Measurements from ENCODE around the gene STK4.

Gene STK4

GRCh38 chr20:45121388-45121787, 155.1 kb downstream of the STK4 start:
- no peak overlapping the region for H3K27ac ChIP-seq (ENCODE audit: low read depth, low read length)
- no peaks in the 10 kb centered on the region for H3K4me1 ChIP-seq (ENCODE audit: control insufficient read depth, insufficient read depth, low read length)
- no peak overlapping the region for H3K4me3 ChIP-seq (ENCODE audit: low read length)
- H3K9ac ChIP-seq (ENCODE audit: low read length) = no peak overlapping the region
- no peaks in the 10 kb centered on the region for H3K27me3 ChIP-seq (ENCODE audit: control insufficient read depth, insufficient read depth, low read length)
- no peaks in the 10 kb centered on the region for H3K36me3 ChIP-seq (ENCODE audit: control insufficient read depth, insufficient read depth, low read length)

DNA sequence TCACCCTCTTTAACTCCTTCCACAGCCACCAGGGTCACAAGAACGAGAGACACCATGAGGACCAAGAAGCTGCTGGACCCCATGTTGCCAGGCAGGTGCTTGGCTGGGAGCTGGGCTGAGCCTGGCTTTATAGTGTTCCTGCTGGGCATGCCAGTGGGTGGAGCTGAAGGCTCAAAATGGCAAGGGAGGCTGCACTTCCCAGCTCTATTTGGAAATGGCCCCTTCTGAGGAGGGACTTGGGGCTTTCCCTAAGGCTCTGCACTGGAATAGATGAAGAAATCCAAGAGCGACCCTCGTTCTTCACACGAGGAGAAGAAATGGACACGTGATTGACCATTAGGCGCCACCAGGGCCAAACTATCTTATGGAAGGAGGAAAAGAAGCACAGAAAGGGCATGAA, 158.1 kb downstream of the STK4 start, which contains the start of gene WFDC12:
TSS of gene WFDC12 (minus strand) at position 101 of the 400 bp plus-strand sequence. CDS start at position 83, 18 bp downstream.
- no peaks in the 10 kb centered on the region for H3K27me3 ChIP-seq (ENCODE audit: control insufficient read depth, insufficient read depth, low read length)
- no peak within 1 kb of the TSS for H3K9ac ChIP-seq (ENCODE audit: low read length)
- no peaks in the 10 kb centered on the region for H3K4me1 ChIP-seq (ENCODE audit: control insufficient read depth, insufficient read depth, low read length)

DNA sequence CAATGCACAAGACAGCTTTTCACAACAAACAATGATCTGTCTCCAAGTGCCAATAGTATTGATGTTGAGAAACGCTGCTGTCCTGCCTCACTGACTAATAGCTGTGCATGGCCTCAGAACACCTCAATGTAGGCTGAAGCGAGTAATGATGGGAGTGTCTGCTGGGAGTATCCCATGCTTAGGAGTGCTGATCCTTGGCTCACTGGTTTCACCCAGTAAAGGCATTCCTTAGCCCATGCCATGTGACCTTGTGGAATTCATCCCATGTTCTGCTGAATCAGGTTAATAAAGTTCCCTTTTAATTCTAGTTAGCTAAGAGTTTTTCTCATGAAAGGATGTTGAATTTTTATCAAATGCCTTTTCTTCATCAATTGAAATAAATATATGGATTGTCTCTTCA, 161.8 kb downstream of the STK4 start:
- H3K4me1 ChIP-seq (ENCODE audit: control insufficient read depth, insufficient read depth, low read length) = no peaks in the 10 kb centered on the region
- H3K27ac ChIP-seq (ENCODE audit: low read depth, low read length) = no peak overlapping the region
- no peaks in the 10 kb centered on the region for H3K36me3 ChIP-seq (ENCODE audit: control insufficient read depth, insufficient read depth, low read length)
- no peak overlapping the region for H3K4me3 ChIP-seq (ENCODE audit: low read length)
- no peaks in the 10 kb centered on the region for H3K27me3 ChIP-seq (ENCODE audit: control insufficient read depth, insufficient read depth, low read length)
- no peak overlapping the region for H3K9ac ChIP-seq (ENCODE audit: low read length)

More for the DNA sequence above, 158.1 kb downstream of the STK4 start, which contains the start of gene WFDC12:
- H3K4me3 ChIP-seq (ENCODE audit: low read length) = no peak within 1 kb of the TSS
- H3K36me3 ChIP-seq (ENCODE audit: control insufficient read depth, insufficient read depth, low read length) = no peaks in the 10 kb centered on the region
- no peak within 1 kb of the TSS for H3K27ac ChIP-seq (ENCODE audit: low read depth, low read length)

Data from rectal smooth muscle tissue (tissue), 1 donor.